SW480 (cell line): ENCODE data around the gene CLEC9A.
"Not testable (repeated sequence)": the region's sequence is repeated elsewhere in the genome, so short reads cannot be mapped to it uniquely, and the experiment has no call there.

Experiments
- DNase-seq: peaks from one replicate; pipeline ENCODE4 v3.0.0-alpha.2; 2016; ENCODE audit warnings: low spot score

Gene CLEC9A

DNA sequence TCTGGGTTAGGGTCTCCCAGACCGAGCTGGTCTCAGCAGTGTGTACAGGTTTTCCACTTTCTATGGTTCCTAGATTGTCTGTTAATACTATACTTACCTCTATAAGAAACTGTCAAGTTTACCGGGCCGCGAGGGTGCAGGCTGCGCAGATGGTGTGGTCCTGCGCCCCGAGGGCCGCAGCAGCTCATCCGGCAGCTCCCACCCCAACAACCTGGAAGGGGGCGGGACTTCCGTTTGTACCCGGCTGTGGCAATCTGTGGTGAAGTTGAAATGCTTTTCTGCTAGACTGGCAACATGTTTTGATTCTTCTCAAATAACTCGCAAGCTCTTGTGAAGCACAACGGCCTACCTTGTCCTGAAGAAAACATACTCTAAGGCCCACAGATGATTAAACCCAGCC lies at the start of gene CLEC9A:
CLEC9A (plus strand) TSS at position 237 of the 400 bp plus-strand sequence. CDS start 22,006 bp downstream, outside the sequence.
- DNase-seq: no peak

DNA sequence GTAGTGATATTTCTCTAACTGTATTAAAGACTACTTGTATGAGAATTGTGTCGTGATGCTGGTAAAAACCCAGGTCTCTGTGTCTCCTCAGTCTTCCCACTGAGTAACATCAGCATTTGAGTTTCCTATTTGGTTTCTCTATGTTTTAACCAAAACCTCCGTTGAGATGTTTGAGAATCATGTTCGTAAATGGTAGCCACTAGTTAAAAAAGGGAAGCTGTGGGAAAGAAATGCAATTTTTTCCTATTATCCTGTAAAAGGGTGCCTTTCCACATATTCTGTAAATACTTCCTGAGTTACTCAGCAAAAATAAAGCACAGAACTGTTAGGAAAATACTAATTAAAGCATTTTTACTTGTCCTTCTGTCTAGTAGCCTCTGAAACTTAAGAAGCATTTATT lies 38.6 kb upstream of the CLEC9A start:
- DNase-seq: no peak

DNA sequence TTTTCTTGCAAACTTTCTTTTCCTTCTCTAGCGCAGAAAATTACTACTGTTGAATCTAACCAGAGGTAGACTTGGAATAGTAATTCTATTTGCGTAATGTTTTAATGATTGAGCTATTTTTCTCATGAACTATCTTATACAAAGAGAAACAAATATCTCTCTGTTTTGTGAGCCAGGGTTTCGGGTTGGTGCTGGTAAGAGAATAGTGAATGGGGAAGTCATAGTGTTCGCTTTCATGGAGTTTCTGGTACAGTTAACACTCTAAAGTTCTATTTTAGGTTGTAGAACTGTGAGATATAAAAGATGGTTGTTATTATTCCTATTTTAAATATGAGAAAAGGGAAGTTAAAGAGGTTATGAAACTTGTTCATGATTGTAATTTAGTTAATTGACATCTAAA lies 38.2 kb upstream of the CLEC9A start:
- DNase-seq: no peak

DNA sequence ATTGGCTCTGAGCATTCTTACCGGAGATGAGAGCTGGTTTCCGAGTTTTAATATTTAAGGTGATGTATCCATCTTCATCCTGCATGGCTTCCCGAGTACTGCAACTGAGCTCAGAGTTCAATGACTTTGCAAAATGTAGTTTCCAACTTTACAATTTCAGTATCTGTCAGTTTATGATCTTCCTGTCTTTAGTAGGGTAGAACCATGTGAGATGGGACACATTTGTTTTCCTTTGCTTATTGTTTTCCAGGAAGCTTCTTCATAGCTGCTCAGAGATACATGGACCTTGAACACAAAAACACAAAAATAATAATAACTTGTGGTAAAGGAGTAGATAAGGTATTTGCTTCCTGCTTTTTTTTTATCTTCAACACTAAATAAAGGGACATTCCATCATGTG lies 31.5 kb upstream of the CLEC9A start, which contains the start of gene CLEC1B:
CLEC1B (minus strand) TSS at position 106 of the 400 bp plus-strand sequence; CDS start at position 85, 21 bp downstream.
- no peak for DNase-seq

DNA sequence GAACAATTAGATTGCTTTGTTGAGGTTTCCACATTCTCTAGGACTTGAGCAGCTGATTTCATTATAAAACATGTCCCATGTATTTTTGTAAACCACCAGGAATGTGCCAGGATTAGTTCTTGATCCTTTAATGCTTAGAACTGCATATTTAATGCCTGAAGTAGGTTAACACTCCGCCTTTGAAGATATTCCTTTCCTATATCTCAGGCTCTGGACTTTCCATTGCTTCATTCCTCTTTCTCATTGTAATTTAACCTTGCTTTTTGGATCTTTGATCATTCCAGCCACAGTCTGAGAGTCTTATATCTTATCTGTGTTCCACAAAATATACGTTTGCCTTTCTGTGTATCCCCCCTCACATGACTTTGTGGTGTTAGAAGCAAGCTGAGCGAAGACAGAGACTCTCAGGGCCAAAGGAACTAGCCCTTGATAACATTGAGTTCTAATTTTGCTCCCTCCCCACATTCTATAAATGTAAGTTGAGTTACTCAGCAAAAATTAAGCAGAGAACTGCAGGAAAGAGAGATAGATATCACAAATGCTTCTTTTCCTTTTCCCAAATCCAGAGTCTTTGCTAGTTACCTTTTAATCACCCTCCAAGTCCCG lies 29.2 kb upstream of the CLEC9A start:
- no peak for DNase-seq

DNA sequence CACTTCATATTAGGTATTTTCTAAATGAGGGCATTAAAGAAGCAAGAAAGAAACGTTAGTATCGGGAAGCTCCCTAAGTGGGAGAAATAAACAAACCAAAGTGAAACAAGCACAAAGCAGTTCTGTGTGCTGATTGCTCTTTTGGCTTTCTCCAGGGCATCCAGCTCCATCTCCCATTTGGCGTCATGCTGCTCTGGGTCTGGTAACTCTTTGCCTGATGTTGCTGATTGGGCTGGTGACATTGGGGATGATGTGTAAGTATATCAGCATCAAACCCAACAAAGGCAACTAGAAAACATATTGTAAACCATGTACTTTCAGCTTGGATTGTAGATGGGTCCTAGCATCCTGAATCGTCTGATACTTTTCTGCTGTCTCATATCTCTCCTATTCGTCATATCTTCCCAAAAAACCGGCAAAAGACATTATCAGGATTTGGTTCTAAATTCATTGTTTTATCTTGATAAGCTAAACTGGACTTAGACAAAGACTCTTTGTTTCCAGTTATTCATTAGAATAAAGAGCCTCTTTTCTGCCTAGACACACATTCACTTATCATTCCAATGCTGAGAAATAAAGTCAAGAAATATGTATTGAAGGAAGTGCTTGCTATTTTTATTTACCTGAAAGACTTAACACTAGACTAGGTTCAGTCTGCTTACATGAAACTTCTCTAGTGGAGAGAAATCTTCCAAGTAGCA lies 17.7 kb upstream of the CLEC9A start:
- no peak for DNase-seq

DNA sequence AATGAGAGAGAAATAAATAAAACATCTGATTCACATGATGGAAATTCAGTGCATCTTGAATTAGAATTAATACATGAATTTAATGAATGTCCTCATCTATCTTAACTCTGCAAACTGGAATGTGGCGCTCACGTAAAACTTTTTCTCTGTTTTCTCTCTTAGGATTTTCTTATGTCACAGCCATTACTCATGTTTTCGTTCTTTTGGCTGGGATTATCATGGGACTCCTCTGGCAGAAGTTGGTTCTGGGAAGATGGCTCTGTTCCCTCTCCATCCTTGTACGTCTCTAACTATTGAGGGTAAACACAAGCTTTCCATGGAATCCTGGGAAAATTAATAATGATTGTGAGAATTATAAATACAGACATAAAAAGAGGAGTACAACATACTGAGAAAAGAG lies 15.0 kb upstream of the CLEC9A start:
- no peak for DNase-seq

DNA sequence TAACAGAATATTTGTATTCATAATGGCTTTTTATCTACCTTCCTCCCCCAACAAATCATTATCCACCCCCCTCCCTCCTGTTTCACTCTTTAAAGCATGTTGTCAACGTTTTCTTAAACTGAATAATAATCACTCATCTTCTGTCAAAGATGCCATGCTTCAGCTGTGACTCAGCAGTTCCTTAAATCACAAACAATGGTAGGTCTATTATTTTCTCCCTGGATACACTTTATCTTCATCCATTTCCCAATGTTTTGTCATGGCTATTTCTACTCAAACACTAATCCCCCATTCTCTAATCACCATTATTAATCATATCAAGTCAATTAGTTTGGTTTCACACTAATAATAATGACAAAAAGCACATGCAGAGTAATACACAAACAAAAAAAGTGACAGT lies 13.6 kb upstream of the CLEC9A start:
- DNase-seq: no peak

DNA sequence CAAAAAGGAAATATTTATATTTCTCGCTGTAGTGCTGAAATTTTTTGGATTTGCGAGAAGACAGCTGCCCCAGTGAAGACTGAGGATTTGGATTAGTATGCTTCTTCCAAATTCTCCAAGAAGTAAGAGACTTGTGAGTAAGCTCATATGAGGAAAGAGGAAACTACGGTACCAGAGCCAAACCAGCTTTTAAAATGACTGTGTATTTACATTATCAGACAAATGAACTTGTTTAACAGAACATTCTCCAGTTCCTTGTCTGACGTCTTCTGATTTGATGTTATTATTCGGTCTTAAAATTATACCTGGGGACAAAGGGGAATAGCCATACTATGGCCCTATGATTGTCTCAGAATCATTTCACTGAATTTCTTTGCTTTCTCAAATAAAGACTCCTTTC lies 12.1 kb upstream of the CLEC9A start:
- DNase-seq: no peak

DNA sequence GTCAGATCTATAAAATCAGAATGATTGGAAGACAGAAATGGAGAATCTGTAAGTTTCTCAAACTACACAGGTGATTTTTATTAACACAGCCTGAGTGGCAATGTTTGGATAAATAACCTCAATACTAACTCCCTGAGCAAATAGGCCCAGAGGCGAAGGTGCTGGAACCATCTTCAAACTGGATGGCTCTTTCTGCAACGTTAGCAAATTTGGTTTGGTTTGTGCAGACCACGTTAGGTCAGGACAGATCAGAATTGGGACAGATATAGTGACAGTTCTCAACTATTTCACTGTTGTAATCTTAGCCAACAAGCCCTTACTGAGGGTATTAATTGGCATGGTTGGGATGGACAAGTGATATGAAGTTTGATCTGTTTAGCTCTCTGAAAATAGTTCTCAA lies 9.1 kb upstream of the CLEC9A start:
- DNase-seq: no peak

DNA sequence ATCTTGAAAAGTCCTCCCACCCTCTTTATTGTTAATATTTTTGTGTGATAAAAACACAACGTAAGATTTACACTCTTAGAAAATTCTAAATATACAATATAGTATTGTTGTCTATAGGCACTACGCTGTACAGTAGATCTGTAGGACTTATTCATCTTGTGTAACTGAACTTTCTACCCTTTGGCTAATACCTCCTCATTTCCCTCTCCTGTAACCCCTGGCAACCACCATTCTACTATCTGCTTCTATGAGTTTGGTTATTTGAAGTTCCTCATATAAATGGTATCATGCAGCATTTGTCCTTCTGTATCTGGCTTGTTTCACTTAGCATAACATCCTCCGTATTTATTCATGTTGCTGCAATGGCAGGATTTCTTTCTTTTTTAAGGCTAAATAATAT lies 5.2 kb upstream of the CLEC9A start:
- no peak for DNase-seq

DNA sequence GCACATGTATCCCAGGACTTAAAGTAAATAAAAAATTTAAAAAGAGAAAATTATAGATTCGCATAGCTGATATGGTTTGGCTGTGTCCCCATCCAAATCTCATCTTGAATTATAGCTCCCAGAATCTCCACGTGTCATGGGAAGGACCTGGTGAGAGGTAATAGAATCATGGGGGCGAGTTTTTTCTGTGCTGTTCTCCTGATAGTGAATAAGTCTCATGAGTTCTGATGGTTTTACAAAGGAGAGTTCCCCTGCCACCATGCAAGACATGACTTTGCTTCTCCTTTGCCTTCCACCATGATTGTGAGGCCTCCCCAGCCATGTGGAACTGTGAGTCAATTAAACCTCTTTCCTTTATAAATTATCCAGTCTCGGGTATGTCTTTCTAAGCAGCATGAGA lies 3.8 kb upstream of the CLEC9A start:
- DNase-seq: not testable (repeated sequence)

DNA sequence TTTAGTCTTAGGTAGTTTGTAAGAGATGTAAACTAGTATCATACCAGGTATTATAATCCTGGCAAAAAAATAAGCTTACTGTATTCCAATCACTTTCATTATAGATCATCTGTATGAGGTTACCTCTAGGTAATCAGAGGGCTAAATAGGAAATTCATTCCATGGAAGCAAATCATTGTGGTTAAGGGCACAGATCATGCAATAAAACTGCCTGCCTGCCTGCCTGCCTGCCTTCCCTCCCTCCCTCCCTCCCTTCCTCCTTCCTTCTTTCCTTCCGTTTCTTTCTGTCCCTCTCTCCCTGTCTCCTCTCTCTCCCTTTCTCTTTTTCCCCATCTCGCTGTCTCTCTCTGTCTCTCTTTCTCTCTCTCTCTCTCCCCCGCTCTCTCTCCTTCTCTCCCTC lies 3.2 kb upstream of the CLEC9A start:
- peak; percentile 38 for DNase-seq

DNA sequence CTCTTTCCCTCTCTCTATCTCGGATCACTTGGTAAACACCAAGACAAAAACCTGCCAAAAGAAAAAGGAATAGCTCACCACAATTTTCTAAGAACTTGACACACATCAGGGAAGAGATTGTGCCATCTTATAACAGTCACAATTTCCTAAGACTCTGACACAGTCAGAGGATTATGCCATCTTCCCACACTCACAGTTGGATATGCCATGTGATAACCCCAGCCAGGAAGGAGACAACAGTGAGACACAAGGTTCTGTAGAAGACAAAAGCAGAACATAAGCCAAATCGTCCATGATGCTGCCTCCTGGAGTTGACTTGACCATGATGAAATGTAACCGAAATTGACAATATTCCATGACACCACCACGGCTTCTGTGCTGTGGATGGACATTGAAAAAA lies 2.8 kb upstream of the CLEC9A start:
- no peak for DNase-seq

DNA sequence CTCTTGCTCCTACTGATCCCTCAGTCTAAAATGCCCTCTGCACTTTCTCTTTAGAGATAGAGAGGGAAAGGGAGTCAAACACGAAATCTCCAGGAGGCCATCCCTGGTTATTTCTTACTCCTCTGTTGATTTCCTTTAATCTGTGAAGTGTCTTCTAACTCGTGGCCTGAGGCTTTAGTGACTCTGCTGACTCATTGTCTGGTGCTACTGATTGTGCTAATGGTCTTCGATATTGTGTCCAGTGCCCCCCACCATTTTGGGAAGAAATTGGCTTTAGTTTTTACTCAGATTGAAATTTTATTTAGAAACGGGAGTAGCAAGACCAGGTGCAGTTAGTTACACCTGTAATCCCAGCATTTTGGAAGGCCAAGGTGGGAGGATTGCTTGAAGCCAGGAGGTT lies 839 bp downstream of the CLEC9A start:
- no peak for DNase-seq

DNA sequence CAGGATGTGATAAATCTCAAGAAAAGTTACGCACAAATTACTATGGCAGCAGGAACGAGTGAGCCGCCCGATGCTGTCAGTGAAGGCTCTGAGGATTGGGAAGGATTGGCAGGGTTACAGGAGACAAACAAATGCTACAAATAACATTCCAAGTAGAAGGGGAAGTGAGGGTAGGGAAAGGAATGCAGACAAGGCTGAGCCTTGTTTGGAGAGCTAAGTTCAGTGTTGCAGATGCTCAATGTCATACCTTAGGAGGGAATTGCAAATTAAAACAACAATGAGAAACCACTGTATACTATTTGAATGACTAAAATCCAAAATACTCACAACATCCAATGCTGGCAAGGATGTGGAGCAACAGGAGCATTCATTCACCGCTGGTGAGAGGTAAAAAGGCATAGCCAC lies 1.3 kb downstream of the CLEC9A start:
- no peak for DNase-seq

DNA sequence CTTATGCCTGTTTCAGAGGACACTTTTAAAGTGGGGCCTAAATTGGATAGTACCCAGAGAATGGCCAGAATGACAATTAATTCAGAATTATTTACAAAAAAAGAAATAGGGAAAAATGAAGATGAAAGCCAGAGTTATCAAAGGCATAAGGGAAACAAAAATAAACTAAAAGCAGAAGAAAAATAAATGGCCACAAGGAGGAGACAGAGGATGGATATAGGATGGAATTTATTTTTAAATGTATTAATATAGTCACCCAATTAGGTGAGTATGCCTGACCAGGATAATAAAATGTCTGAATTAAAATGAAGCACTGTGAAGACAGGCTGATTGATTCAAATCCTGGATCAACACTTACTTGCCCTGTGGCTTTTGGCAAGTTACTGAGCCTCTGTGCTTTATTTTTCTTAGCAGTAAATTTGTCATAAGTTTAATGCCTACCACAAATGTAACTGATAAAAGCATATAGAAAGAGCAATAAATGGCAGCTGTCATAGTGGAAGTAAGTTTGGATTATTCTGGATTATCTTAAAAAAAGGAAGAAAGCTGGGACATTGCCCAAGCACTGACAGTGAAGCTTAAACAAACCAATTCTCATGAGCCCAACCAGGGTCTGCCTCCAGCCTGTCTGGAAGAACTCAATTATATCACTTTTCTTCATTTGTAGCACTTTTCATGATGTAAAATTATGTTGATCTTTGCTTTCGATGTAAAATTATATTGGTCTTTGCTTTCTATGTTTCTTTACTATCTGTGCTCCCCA lies 3.5 kb downstream of the CLEC9A start:
- peak; percentile 47 for DNase-seq

DNA sequence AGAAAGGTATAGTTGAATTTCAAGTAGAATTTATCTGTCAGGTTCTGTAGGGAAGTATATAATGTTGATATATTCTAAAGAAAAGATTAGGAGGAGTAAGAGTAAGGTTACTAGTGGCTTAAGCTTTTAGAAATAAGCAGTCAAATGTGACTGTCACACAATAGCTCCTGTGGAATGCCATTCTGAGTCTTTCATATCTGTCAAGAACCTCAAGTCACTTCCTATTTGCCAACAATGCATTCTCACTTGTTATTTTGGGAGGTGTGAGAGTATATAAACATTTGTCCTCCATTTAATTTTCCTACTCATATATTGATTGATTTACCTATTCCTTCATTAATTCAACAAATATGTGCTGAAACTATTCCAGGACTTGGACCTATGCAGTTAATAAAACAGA lies 11.7 kb downstream of the CLEC9A start:
- DNase-seq: no peak

DNA sequence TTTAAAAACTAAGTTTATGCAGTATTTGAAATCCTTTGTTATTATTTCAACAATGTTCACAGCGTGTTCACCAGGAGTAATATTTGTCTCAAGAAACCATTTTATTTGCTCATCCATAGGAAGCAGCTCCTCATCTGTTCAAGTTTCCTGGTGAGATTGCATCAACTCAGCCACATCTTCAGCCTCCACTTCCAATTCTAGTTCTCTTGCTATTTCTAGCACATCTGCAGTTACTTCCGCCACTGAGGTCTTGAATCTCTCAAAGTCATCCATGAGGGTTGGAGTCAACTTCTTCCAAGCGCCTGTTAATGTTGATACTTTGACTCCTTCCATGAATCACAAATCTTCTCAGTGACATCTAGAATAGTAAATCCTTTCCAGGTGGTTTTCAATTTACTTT lies 18.0 kb downstream of the CLEC9A start:
- DNase-seq: no peak

DNA sequence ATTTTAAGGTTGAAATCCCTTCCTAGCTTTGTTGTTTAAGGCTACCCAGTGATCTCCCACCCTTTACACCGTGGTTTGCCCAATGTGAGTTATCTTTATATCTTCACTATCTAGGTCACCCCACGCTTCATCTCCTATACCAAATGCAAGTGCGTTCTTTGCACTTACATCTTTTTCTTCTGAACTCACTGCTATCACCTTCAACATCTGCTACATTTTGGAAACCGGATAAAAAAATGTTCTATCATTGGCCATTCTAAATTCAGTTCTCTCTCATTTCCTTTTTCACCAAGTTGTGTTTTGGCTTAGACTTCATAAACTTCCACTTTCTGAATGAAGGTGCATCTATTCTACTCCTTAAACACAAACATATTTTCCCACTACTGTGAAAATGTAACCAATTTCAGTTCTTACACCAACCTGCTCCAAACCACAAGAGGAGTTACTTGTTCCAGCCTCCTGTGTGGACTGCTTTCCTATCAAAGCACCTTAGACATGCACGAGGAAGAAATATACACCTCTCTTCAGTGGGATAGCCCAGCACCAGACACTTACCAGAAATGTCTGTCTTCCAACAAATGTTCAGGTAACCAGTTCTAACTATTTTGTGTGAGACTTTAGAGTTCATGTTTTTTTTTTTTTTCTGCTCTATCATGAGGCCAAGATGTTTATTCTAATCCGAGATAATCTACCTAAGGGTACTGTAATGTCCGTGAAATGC lies 21.9 kb downstream of the CLEC9A start:
- DNase-seq: no peak

DNA sequence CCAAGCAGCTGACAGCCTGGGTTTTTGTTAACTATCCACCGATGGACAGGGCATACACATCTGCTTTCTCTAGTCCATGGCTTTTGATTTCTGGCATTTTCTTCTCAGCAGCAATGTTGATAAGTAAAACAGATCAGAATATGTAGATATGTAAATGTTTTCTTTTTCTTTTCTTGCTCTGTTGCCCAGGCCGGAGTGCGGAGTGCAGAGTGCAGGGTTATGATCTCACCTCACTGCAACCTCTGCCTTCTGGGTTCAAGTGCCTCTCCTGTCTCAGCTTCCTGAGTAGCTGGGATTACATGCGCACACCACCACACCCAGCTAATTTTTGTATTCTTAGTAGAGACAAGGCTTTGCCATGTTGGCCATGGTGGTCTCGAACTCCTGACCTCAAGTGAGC lies 27.9 kb downstream of the CLEC9A start:
- DNase-seq: no peak

DNA sequence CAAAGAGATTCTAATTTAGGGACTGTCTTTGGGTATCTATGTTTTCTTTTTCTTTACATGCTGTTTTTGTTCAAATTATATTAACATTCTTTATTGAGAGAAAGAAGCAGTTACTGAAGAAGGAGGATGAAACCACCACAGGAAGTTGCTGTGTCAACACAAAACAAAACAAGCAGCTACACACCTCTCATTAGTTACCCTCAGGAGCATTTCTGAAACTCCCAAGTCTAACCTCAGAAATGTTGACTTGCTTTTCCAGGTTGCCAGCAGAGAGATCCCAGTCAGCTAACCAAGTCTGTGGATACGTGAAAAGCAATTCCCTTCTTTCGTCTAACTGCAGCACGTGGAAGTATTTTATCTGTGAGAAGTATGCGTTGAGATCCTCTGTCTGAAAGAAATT lies 34.8 kb downstream of the CLEC9A start:
- DNase-seq: no peak

DNA sequence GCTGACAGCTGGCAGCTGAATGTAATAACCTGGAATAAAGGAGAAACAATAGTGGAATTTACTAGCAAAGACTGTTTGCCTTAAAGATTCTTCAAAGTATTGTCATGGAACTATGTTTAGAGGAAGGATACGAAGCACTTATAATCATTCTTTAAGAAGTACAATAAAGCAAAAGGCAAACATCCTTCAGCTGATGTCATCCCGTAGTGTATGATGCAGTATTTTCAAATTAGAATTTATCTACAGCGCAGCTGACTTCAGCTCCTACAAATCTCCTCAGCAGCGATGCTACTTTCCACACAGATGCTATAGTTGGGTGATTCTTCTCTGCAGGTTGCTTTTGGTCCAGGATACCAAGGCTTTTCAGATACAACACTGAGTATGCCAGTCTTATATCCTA lies 36.8 kb downstream of the CLEC9A start:
- DNase-seq: no peak
